Right atrium auricular region (tissue), 2 donors: ENCODE data around the gene DXO. TPM values are rescaled to one million over a fixed set of nuclear protein-coding genes. Genes with fewer than 3 reads are reported as not detected.
A peak's percentile ranks its signal among the peaks of the same experiment; 100 is the strongest.

Experiments used
- DNase-seq: peaks from one replicate; pipeline ENCODE4 v3.0.0-alpha.2; 2019; ENCODE audit warnings: low spot score
- H3K27ac ChIP-seq, 2 donors: fragments of 200-600 bp; sonication (generic); 1 replicate in 1 of 2; 2 replicates in 1 of 2; pipeline ENCODE4 v1.5.1; 2016 to 2019
- H3K27me3 ChIP-seq, 2 donors: fragments of 200-600 bp; sonication (generic); one replicate each; pipeline versions ENCODE4 v1.5.1 to v1.6.0; 2017 to 2019
- H3K36me3 ChIP-seq: fragments of 200-600 bp; sonication (generic); one replicate; pipeline ENCODE4 v1.5.1; 2016
- H3K4me1 ChIP-seq, 2 donors: fragments of 200-600 bp; sonication (generic); one replicate each; pipeline versions ENCODE4 v1.5.1 to v1.6.0; 2017 to 2019
- H3K4me3 ChIP-seq, 2 donors: fragments of 200-600 bp; sonication (generic); 1 replicate in 1 of 2; 2 replicates in 1 of 2; pipeline ENCODE4 v1.5.1; 2017 to 2019; ENCODE audit warnings: mild to moderate bottlenecking in 1 of 2, moderate library complexity in 1 of 2
- H3K9me3 ChIP-seq, 2 donors: fragments of 200-600 bp; sonication (generic); one replicate each; pipeline ENCODE4 v1.5.1; 2019
- microRNA counts, 2 donors: library from miRNA; unstranded; fragments of <30 nt; microRNA quantifications; one replicate each; lab custom pipeline; 2016 to 2017
- microRNA-seq, 2 donors: library from miRNA; unstranded; fragments of <30 nt; microRNA quantifications; one replicate each; pipeline ENCODE4, GENCODE V29; 2016 to 2017; ENCODE audit warnings: borderline number of aligned reads in 2 of 2, borderline replicate concordance in 1 of 2
- total RNA-seq, 2 donors: library from RNA; depleted of rRNA; stranded (reverse); fragments of >200 nt; gene quantifications; one replicate each; pipeline ENCODE4 v1.1.0, GENCODE V29; 2016
- TF ChIP-seq, protein P1 (sequence below), 2 donors: fragments of 200-600 bp; sonication (generic); IDR thresholded peaks; one replicate each; pipeline ENCODE4 v1.5.1; 2019; ENCODE audit warnings: antibody characterized with exemption in 2 of 2

The DXO gene
- total RNA-seq, 2 donors from 2014 or later, result 12.1 to 14.1 TPM

DNA sequence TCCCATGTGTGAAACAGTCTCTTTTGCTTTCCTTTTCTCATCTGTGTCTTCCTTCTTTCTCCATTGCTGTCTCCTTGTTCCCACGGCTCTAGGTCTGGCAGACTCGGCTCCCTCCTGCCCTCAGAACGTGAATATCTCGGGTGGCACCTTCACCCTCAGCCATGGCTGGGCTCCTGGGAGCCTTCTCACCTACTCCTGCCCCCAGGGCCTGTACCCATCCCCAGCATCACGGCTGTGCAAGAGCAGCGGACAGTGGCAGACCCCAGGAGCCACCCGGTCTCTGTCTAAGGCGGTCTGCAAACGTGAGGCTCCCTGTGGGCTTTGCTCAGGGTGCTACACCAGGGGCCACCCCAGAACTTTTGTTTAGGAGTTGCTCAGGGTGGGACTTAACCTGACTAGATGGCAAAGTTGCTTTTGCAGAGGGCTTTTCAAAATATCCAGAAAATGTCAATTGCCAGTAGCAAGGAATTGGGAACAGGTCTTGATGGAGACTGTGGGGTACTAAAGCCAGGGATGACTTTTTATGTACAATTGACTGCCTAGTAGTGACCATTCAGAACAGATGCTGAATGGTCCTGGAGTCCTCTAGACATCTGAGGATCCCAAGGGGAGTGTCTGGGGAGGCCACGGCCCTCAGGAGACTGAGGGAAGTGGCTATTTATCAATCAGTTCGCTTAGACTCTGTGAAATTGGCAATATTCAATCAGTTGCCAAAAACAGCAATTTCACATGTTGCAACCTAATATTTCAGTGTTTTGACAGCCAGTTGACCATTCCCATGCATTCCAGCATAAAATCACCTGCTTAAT is 43.9 kb downstream of the DXO start:
- TF ChIP-seq, protein P1, sequence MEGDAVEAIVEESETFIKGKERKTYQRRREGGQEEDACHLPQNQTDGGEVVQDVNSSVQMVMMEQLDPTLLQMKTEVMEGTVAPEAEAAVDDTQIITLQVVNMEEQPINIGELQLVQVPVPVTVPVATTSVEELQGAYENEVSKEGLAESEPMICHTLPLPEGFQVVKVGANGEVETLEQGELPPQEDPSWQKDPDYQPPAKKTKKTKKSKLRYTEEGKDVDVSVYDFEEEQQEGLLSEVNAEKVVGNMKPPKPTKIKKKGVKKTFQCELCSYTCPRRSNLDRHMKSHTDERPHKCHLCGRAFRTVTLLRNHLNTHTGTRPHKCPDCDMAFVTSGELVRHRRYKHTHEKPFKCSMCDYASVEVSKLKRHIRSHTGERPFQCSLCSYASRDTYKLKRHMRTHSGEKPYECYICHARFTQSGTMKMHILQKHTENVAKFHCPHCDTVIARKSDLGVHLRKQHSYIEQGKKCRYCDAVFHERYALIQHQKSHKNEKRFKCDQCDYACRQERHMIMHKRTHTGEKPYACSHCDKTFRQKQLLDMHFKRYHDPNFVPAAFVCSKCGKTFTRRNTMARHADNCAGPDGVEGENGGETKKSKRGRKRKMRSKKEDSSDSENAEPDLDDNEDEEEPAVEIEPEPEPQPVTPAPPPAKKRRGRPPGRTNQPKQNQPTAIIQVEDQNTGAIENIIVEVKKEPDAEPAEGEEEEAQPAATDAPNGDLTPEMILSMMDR (IDR thresholded peaks at IDR 0.05), result no peak
- peak overlapping the region in 1 of 2 donors; percentile 16 for H3K4me3 ChIP-seq
- H3K27me3 ChIP-seq, result no peaks in the 10 kb centered on the region
- no peak for DNase-seq
- no peak overlapping the region for H3K27ac ChIP-seq
- H3K4me1 ChIP-seq, result no peaks in the 10 kb centered on the region
- H3K36me3 ChIP-seq, result no peaks in the 10 kb centered on the region
- H3K9me3 ChIP-seq, result no peaks in the 10 kb centered on the region

DNA sequence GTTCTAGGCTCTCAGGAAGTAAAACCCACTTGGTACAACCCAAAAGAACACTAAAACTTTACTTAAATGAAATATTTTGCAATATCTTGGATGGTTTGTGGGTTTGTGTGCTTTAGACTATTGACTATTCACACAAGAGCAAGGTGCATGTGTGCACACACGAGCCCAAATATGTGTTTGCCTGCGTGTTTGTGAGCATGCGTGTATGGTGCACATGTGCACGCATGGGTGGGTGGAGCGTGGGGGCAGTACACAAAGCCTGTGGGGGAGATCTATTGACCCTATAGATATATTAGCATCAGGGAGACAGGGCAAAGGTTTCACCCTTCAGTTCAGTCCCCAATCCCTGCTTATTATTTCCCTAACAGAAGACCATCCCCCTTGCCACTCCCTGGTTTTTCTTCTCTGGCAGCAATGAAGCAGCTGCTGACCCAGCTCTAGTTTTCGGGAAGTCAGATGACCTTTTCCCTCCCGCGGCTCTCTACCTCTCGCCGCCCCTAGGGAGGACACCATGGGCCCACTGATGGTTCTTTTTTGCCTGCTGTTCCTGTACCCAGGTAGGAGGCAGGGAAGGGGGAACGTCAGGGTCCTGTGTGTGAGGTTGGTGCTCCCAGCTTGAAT is 44.6 kb downstream of the DXO start, which contains the start of gene C2:
C2 (plus strand) TSS at position 476 of the 621 bp plus-strand sequence; CDS start at position 512, 36 bp downstream.
- Histone ChIP-seq H3K36me3 (no peaks in the 10 kb centered on the region), H3K27me3 (no peaks in the 10 kb centered on the region), H3K9me3 (no peaks in the 10 kb centered on the region), H3K4me3 (peak within 1 kb of the TSS in 1 of 2 donors; percentile 16), H3K27ac (no peak within 1 kb of the TSS), H3K4me1 (no peaks in the 10 kb centered on the region)
- DNase-seq, result no peak
- TF ChIP-seq, protein P1 (IDR thresholded peaks at IDR 0.05), result no peak

- DNase-seq, result no peak
- Histone ChIP-seq H3K36me3 (no peaks in the 10 kb centered on the region), H3K4me1 (no peaks in the 10 kb centered on the region), H3K4me3 (no peak overlapping the region), H3K27ac (no peak overlapping the region), H3K27me3 (no peaks in the 10 kb centered on the region), H3K9me3 (no peaks in the 10 kb centered on the region)
- TF ChIP-seq, protein P1 (IDR thresholded peaks at IDR 0.05), result no peak
Observed at GRCh38 chr6:31922942-31923341, 49.0 kb downstream of the DXO start.

DNA sequence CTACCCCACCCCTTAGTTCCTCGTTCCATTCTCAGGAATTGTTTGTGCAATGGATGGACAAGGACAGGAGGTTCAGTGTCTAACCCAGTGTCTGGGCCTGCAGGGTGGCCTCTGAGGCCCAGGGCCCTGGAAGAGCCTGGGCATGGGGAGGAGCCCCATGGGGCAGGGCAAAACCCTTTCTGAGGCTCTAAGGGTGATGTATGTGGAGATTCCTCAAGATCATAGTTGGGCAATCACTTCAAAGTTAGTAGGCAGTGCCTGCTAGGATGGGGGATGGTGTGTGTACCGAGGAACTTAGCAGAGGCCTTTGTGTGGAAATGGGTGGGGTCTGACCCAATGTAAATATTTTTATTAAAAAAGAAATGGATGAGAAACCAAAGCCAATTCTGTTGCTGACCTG is 51.1 kb downstream of the DXO start:
- Histone ChIP-seq H3K4me1 (no peaks in the 10 kb centered on the region), H3K4me3 (no peak overlapping the region), H3K27me3 (no peaks in the 10 kb centered on the region), H3K9me3 (no peaks in the 10 kb centered on the region), H3K27ac (no peak overlapping the region), H3K36me3 (no peaks in the 10 kb centered on the region)
- no peak for DNase-seq
- TF ChIP-seq, protein P1 (IDR thresholded peaks at IDR 0.05), result no peak

MicroRNA genes within 50 kb of the gene (microRNA counts, 767-probe panel; counts per million panel counts)
- microRNA hsa-miR-1236 (lab: Ali Mortazavi, UCI), result 0 to 31.0 counts per million in 2 donors

Small RNA genes within 50 kb of the gene (microRNA-seq; reads per million reads assigned to microRNA genes)
- gene MIR1236, result 0 reads per million in 2 donors

Other genes with a start within 250 kb of the DXO start
- under 1 TPM in 1 of 2 donors, not detected in 1; 0.55 TPM for gene MPIG6B, start 248.8 kb downstream of the DXO start, total RNA-seq
- gene DDAH2, start 242.8 kb downstream of the DXO start, total RNA-seq, result 10 to 100 TPM; 53.5 to 93.3 TPM
- gene CLIC1, start 235.6 kb downstream of the DXO start, total RNA-seq, result 100 to 1,000 TPM in 1 of 2 donors, 10 to 100 TPM in 1; 90.9 to 194 TPM
- under 1 TPM; 0.37 to 0.98 TPM for gene MSH5, start 232.1 kb downstream of the DXO start, total RNA-seq
- gene SAPCD1, start 209.5 kb downstream of the DXO start, total RNA-seq, result not detected
- gene VWA7, start 194.8 kb downstream of the DXO start, total RNA-seq, result 1 to 10 TPM; 4.1 to 7.5 TPM
- gene VARS1, start 176.4 kb downstream of the DXO start, total RNA-seq, result 10 to 100 TPM; 15.3 to 24.6 TPM
- gene LSM2, start 165.2 kb downstream of the DXO start, total RNA-seq, result 10 to 100 TPM; 28.8 to 32.0 TPM
- gene HSPA1L, start 156.9 kb downstream of the DXO start, total RNA-seq, result 1 to 10 TPM; 1.1 to 1.6 TPM
- gene HSPA1A, start 156.6 kb downstream of the DXO start, total RNA-seq, result 100 to 1,000 TPM; 315 to 334 TPM
- 100 to 1,000 TPM; 131 to 232 TPM for gene HSPA1B, start 144.4 kb downstream of the DXO start, total RNA-seq
- gene NEU1, start 109.3 kb downstream of the DXO start, total RNA-seq, result 10 to 100 TPM; 28.0 to 37.7 TPM
- gene SLC44A4, start 93.1 kb downstream of the DXO start, total RNA-seq, result not detected
- gene EHMT2, start 74.4 kb downstream of the DXO start, total RNA-seq, result 10 to 100 TPM; 10.5 to 19.1 TPM
- gene ZBTB12, start 70.1 kb downstream of the DXO start, total RNA-seq, result under 1 TPM; 0.47 to 0.52 TPM
- 10 to 100 TPM in 1 of 2 donors, 1 to 10 TPM in 1; 3.5 to 19.9 TPM for gene C2, start 44.4 kb downstream of the DXO start, total RNA-seq
- gene CFB, start 26.0 kb downstream of the DXO start, total RNA-seq, result 100 to 1,000 TPM in 1 of 2 donors, 10 to 100 TPM in 1; 65.5 to 126 TPM
- 10 to 100 TPM; 40.0 to 81.7 TPM for gene NELFE, start 13.2 kb downstream of the DXO start, total RNA-seq
- gene SKIC2, start 13.0 kb downstream of the DXO start, total RNA-seq, result 10 to 100 TPM; 18.7 to 31.6 TPM
- 100 to 1,000 TPM; 152 to 175 TPM for gene C4A, start 9.9 kb upstream of the DXO start, total RNA-seq
- 100 to 1,000 TPM; 150 to 241 TPM for gene C4B, start 42.7 kb upstream of the DXO start, total RNA-seq
- 1 to 10 TPM in 1 of 2 donors, under 1 TPM in 1; 0.19 to 1.2 TPM for gene CYP21A2, start 66.3 kb upstream of the DXO start, total RNA-seq
- 100 to 1,000 TPM; 138 to 210 TPM for gene TNXB, start 137.2 kb upstream of the DXO start, total RNA-seq
- 10 to 100 TPM; 15.0 to 15.3 TPM for gene ATF6B, start 156.1 kb upstream of the DXO start, total RNA-seq
- gene FKBPL, start 158.2 kb upstream of the DXO start, total RNA-seq, result 1 to 10 TPM; 1.1 to 3.4 TPM
- gene PRRT1, start 179.8 kb upstream of the DXO start, total RNA-seq, result 1 to 10 TPM in 1 of 2 donors, under 1 TPM in 1; 0.70 to 1.1 TPM
- 10 to 100 TPM; 19.5 to 27.0 TPM for gene PPT2, start 182.0 kb upstream of the DXO start, total RNA-seq
- gene EGFL8, start 192.5 kb upstream of the DXO start, total RNA-seq, result 1 to 10 TPM; 4.8 to 5.2 TPM
- 10 to 100 TPM; 59.6 to 77.1 TPM for gene AGPAT1, start 203.9 kb upstream of the DXO start, total RNA-seq
- gene RNF5, start 206.3 kb upstream of the DXO start, total RNA-seq, result 100 to 1,000 TPM; 104 to 106 TPM
- 1 to 10 TPM in 1 of 2 donors, under 1 TPM in 1; 0.94 to 1.4 TPM for gene AGER, start 212.1 kb upstream of the DXO start, total RNA-seq
- 10 to 100 TPM; 26.0 to 32.5 TPM for gene PBX2, start 218.1 kb upstream of the DXO start, total RNA-seq
- 1 to 10 TPM; 3.6 to 9.0 TPM for gene GPSM3, start 220.5 kb upstream of the DXO start, total RNA-seq